Activated CD8-positive, alpha-beta memory T cell treated with anti-CD3 and anti-CD28 coated beads, Interleukin-2, amount 50 U/mL, for 1 hour (primary cell): ENCODE data around the gene LCN15.
"Not testable (repeated sequence)": the region's sequence is repeated elsewhere in the genome, so short reads cannot be mapped to it uniquely, and the experiment has no call there.

Source experiments
- DNase-seq: peaks from one replicate; pipeline ENCODE4 v3.0.0-alpha.2; 2020; ENCODE audit errors: extremely low read depth

Gene LCN15

GRCh38 chr9:136755302-136756133 lies 8.8 kb downstream of the LCN15 start:
- DNase-seq: not testable (repeated sequence)

- DNase-seq: no peak
Observed at GRCh38 chr9:136754626-136755301, 9.6 kb downstream of the LCN15 start.

- no peak for DNase-seq
Observed at GRCh38 chr9:136754059-136754572, 10.2 kb downstream of the LCN15 start.

GRCh38 chr9:136753371-136754058 lies 10.8 kb downstream of the LCN15 start:
- DNase-seq: no peak

- DNase-seq: no peak
Observed at GRCh38 chr9:136751814-136752213, 12.5 kb downstream of the LCN15 start.

- DNase-seq: no peak
Observed at GRCh38 chr9:136751244-136751643, 13.1 kb downstream of the LCN15 start.

- DNase-seq: no peak
Observed at GRCh38 chr9:136750526-136750925, 13.8 kb downstream of the LCN15 start.

GRCh38 chr9:136748666-136749611 lies 15.4 kb downstream of the LCN15 start:
- DNase-seq: no peak

GRCh38 chr9:136748201-136748600 lies 16.1 kb downstream of the LCN15 start, which contains the start of gene LCN6:
Gene LCN6, minus strand, starts transcription at chr9:136748525. Its CDS starts 42 bp downstream, at chr9:136748483.
- DNase-seq: no peak

GRCh38 chr9:136747161-136748060 lies 16.9 kb downstream of the LCN15 start:
- no peak for DNase-seq

GRCh38 chr9:136746621-136747020 lies 17.7 kb downstream of the LCN15 start:
- no peak for DNase-seq

GRCh38 chr9:136746155-136746490 lies 18.2 kb downstream of the LCN15 start:
- DNase-seq: no peak

GRCh38 chr9:136745389-136746154 lies 18.7 kb downstream of the LCN15 start:
- DNase-seq: no peak

- no peak for DNase-seq
Observed at GRCh38 chr9:136744773-136745172, 19.5 kb downstream of the LCN15 start.

GRCh38 chr9:136743639-136744211 lies 20.6 kb downstream of the LCN15 start:
- no peak for DNase-seq

GRCh38 chr9:136742591-136743391 lies 21.5 kb downstream of the LCN15 start, which contains the start of gene LCN10:
Gene LCN10, minus strand, starts transcription at chr9:136742940. Its CDS starts 37 bp downstream, at chr9:136742903.
- DNase-seq: no peak

GRCh38 chr9:136741883-136742571 lies 22.3 kb downstream of the LCN15 start:
- DNase-seq: no peak
